ENCODE measurements around the gene JAK3. TPM values are rescaled to one million over a fixed set of nuclear protein-coding genes. Genes with fewer than 3 reads are reported as not detected.

Gene JAK3
- total RNA-seq, 1 experiment from 2014 or later = 4.4 TPM

- TF ChIP-seq, protein P1, sequence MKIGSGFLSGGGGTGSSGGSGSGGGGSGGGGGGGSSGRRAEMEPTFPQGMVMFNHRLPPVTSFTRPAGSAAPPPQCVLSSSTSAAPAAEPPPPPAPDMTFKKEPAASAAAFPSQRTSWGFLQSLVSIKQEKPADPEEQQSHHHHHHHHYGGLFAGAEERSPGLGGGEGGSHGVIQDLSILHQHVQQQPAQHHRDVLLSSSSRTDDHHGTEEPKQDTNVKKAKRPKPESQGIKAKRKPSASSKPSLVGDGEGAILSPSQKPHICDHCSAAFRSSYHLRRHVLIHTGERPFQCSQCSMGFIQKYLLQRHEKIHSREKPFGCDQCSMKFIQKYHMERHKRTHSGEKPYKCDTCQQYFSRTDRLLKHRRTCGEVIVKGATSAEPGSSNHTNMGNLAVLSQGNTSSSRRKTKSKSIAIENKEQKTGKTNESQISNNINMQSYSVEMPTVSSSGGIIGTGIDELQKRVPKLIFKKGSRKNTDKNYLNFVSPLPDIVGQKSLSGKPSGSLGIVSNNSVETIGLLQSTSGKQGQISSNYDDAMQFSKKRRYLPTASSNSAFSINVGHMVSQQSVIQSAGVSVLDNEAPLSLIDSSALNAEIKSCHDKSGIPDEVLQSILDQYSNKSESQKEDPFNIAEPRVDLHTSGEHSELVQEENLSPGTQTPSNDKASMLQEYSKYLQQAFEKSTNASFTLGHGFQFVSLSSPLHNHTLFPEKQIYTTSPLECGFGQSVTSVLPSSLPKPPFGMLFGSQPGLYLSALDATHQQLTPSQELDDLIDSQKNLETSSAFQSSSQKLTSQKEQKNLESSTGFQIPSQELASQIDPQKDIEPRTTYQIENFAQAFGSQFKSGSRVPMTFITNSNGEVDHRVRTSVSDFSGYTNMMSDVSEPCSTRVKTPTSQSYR (CRISPR knock-in tag; IDR thresholded peaks at IDR 0.05) = no peak
- TF ChIP-seq, protein P2, sequence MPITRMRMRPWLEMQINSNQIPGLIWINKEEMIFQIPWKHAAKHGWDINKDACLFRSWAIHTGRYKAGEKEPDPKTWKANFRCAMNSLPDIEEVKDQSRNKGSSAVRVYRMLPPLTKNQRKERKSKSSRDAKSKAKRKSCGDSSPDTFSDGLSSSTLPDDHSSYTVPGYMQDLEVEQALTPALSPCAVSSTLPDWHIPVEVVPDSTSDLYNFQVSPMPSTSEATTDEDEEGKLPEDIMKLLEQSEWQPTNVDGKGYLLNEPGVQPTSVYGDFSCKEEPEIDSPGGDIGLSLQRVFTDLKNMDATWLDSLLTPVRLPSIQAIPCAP (CRISPR knock-in tag; IDR thresholded peaks at IDR 0.05) = no peak; the same call in 1 of the 2 replicates
- no peak for TF ChIP-seq GABPB1 (CRISPR knock-in tag; IDR thresholded peaks at IDR 0.05)
- TF ChIP-seq NR3C1 (CRISPR knock-in tag; conservative IDR thresholded peaks at IDR 0.05; ENCODE audit: low read depth) = no peak
- no peak for TF ChIP-seq ERG (CRISPR knock-in tag; IDR thresholded peaks at IDR 0.05)
- TF ChIP-seq, protein P3, sequence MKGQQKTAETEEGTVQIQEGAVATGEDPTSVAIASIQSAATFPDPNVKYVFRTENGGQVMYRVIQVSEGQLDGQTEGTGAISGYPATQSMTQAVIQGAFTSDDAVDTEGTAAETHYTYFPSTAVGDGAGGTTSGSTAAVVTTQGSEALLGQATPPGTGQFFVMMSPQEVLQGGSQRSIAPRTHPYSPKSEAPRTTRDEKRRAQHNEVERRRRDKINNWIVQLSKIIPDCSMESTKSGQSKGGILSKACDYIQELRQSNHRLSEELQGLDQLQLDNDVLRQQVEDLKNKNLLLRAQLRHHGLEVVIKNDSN (CRISPR knock-in tag; IDR thresholded peaks at IDR 0.05) = 0 out of 2 replicates have a peak, but pooled peaks have one; percentile 9
- TF ChIP-seq PRDM15 (CRISPR knock-in tag; IDR thresholded peaks at IDR 0.05) = 0 out of 2 replicates have a peak, but pooled peaks have one; percentile 30
- 0 out of 2 replicates have a peak, but pooled peaks have one; percentile 10 for TF ChIP-seq SMAD3 (CRISPR knock-in tag; IDR thresholded peaks at IDR 0.05; ENCODE audit: borderline replicate concordance)
- TF ChIP-seq IRF2 (CRISPR knock-in tag; IDR thresholded peaks at IDR 0.05; ENCODE audit: borderline replicate concordance, low read depth) = no peak
- TF ChIP-seq CBFB (CRISPR knock-in tag; IDR thresholded peaks at IDR 0.05; ENCODE audit: low read depth) = no peak
- no peak for TF ChIP-seq MXD4 (CRISPR knock-in tag; IDR thresholded peaks at IDR 0.05; ENCODE audit: borderline replicate concordance)
- no peak for TF ChIP-seq KAT7 (CRISPR knock-in tag; IDR thresholded peaks at IDR 0.05; ENCODE audit: borderline replicate concordance)
- TF ChIP-seq ESRRA (CRISPR knock-in tag; IDR thresholded peaks at IDR 0.05; ENCODE audit: borderline replicate concordance) = peak; percentile 75
- TF ChIP-seq ATF1 (CRISPR knock-in tag; IDR thresholded peaks at IDR 0.05) = no peak
- TF ChIP-seq JAZF1 (CRISPR knock-in tag; IDR thresholded peaks at IDR 0.05) = no peak
- TF ChIP-seq FOXJ3 (CRISPR knock-in tag; IDR thresholded peaks at IDR 0.05; ENCODE audit: borderline replicate concordance) = no peak
- TF ChIP-seq ZNF416 (CRISPR knock-in tag; IDR thresholded peaks at IDR 0.05) = no peak
- TF ChIP-seq, protein P4, sequence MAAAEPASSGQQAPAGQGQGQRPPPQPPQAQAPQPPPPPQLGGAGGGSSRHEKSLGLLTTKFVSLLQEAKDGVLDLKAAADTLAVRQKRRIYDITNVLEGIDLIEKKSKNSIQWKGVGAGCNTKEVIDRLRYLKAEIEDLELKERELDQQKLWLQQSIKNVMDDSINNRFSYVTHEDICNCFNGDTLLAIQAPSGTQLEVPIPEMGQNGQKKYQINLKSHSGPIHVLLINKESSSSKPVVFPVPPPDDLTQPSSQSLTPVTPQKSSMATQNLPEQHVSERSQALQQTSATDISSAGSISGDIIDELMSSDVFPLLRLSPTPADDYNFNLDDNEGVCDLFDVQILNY (CRISPR knock-in tag; IDR thresholded peaks at IDR 0.05) = peak; percentile 69; the same call in 1 of the 2 replicates
- TF ChIP-seq, protein P5, sequence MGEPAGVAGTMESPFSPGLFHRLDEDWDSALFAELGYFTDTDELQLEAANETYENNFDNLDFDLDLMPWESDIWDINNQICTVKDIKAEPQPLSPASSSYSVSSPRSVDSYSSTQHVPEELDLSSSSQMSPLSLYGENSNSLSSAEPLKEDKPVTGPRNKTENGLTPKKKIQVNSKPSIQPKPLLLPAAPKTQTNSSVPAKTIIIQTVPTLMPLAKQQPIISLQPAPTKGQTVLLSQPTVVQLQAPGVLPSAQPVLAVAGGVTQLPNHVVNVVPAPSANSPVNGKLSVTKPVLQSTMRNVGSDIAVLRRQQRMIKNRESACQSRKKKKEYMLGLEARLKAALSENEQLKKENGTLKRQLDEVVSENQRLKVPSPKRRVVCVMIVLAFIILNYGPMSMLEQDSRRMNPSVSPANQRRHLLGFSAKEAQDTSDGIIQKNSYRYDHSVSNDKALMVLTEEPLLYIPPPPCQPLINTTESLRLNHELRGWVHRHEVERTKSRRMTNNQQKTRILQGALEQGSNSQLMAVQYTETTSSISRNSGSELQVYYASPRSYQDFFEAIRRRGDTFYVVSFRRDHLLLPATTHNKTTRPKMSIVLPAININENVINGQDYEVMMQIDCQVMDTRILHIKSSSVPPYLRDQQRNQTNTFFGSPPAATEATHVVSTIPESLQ (CRISPR knock-in tag; IDR thresholded peaks at IDR 0.05) = no peak
Measured at GRCh38 chr19:17841810-17842662, 5.7 kb downstream of the JAK3 start (continued).

Measured in WTC11 (cell line).